Astrocyte of the cerebellum (primary cell): ENCODE data around the gene CSTPP1.

ENCODE experiments used
- DNase-seq: peaks from one replicate; pipeline ENCODE4 v3.0.0-alpha.2; 2011; ENCODE audit warnings: low read depth
- H3K4me3 ChIP-seq: 2 replicates; pipeline ENCODE4 v1.5.1; 2011; ENCODE audit warnings: mild to moderate bottlenecking, low read depth, low read length, moderate library complexity
- in situ Hi-C: cut with HindIII; loops from 2 replicates; pipeline ENCODE4 v1.10.0; 2017; ENCODE audit warnings: low sequenced_read_pairs
- TF ChIP-seq, protein P1 (sequence below): IDR thresholded peaks from 2 replicates; pipeline ENCODE4 v1.5.1; 2012; ENCODE audit warnings: low read length, low read depth, moderate library complexity, mild to moderate bottlenecking; ENCODE audit errors: missing control alignments

Gene CSTPP1

DNA sequence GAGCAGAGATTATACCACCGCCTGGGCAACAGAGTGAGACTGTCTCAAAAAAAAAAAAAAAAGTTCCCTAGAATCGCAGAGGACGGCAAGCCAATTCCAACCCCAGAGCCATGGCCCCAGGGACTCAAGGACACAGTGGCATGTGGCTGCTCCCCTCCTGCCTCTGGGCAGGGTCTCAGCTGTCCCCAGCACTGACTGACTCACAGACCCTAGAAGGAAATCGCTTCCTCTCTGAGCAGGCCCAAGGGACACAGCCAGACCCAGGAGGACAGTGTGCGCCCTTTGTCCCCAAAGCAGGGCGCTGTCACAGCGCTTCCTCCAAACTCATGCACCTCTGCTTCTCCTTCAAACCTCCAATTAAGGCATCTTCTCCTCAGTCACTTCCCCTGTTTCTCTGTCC, 247.4 kb downstream of the CSTPP1 start:
- TF ChIP-seq, protein P1, sequence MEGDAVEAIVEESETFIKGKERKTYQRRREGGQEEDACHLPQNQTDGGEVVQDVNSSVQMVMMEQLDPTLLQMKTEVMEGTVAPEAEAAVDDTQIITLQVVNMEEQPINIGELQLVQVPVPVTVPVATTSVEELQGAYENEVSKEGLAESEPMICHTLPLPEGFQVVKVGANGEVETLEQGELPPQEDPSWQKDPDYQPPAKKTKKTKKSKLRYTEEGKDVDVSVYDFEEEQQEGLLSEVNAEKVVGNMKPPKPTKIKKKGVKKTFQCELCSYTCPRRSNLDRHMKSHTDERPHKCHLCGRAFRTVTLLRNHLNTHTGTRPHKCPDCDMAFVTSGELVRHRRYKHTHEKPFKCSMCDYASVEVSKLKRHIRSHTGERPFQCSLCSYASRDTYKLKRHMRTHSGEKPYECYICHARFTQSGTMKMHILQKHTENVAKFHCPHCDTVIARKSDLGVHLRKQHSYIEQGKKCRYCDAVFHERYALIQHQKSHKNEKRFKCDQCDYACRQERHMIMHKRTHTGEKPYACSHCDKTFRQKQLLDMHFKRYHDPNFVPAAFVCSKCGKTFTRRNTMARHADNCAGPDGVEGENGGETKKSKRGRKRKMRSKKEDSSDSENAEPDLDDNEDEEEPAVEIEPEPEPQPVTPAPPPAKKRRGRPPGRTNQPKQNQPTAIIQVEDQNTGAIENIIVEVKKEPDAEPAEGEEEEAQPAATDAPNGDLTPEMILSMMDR, result no peak
- no peak for DNase-seq
- in situ Hi-C loops, result loop anchor here (5.0 kb wide), 2 partner anchors 48 to 148 kb away; no protein-coding TSS in a partner anchor
- no peak overlapping the region for H3K4me3 ChIP-seq

DNA sequence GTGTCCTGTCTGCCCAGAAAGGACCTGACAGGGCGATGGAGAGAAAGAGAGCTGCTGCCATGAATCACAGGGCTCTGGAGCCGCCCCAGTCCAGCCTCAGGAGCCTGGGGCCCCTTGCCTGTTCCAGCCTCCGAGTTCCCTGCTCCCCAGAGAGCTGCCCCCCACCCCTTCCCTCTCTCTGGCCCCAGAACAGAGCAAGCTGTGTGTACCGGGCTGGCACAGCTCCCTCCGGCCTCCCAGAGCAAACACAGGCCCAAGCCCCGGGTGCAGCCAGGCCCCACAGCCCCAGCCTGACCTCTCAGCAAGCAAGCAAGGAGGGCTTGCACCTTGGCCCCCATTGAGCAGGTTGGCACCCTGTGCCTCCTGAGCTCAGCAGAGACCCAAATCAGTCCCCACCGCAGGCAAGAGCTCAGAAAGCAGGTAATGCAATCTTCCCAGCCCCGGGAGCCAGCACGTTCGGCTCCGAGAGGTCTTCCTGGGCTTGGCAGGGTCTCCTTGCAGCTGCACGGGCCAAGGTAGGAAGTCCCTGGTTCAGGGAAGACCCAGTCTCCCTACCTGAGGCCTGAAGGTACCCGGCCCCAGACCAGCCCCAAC, 248.2 kb downstream of the CSTPP1 start:
- in situ Hi-C loops, result loop anchor here (5.0 kb wide), 2 partner anchors 47 to 147 kb away; no protein-coding TSS in a partner anchor
- no peak for DNase-seq
- peak overlapping the region; percentile 62 for H3K4me3 ChIP-seq
- TF ChIP-seq, protein P1, result no peak

DNA sequence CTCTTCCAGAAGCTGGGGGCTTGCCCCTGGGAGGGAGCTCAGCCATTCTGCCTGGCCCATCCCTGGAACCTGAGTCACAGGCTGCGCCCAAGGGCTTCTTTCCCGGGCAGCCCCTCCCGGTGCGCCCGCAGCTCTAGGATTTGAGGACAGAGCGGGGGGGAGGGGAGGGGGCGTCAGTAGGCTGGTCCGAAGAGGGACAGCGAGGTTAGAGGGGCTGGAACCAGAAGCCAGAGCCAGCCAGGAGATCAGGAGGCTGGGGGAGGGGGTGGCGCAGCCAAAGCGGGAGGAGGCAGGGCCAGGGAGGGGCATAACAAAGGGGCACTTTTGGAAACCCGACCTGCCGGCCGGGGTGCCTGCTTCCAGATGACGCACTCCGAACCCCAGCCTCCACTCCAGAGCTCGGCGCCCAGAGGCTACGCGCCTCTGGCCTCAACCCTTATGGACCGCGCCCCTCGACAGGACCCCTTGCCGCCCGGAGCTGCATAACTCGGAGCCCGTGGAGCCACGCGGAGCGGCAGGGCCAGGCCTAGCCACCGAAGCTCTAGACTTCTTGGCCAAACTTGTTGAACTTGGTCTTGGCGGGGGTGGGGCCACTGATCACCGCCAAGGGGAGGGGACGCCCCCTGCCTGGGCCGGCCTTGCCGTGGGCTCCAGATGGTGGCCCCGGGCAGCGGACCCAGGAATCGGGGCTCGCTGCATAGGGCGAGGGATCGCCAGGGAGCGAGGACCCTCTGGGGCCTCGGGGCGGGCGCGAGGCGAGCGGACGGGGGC, 248.9 kb downstream of the CSTPP1 start:
- in situ Hi-C loops, result no loop called here
- peak overlapping the region; percentile 62 for H3K4me3 ChIP-seq
- no peak for DNase-seq
- TF ChIP-seq, protein P1, result no peak

DNA sequence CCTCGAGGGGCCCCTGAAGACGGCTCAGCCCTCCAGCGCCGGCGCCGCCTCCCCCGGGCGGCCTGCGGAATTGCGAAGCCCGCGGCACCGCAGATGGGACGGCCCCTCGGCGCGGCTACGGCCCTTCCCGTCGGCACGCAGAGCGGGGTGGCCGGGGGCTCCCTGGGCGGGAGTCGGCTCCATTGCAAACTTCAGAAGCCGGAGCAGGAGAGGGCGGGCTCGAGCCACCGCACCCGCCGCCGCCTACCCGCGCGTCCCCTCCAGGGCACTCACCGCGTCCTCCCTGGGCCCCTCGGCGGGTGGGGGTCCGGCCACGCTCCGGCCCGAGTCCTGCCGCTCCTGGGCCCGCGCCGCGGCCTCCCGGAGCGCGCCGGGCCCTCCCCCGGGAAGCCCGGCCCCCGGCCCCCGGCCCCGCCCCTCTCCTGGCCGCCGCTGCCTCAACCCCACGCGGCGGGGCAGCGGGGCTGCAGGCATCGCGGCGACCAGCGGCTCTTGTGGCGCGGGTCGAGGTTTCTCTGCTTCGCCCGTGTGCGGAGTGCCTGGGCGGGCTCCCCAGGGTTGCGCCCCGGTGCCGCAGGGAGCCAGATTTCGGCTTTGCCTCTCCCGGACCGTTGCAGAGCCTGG, 249.6 kb downstream of the CSTPP1 start, which contains the start of gene PACSIN3:
PACSIN3 (minus strand) TSS at position 359 of the 624 bp plus-strand sequence. CDS start 3,707 bp downstream, outside the sequence.
- TF ChIP-seq, protein P1, result no peak
- DNase-seq, result no peak
- H3K4me3 ChIP-seq, result peak within 1 kb of the TSS; percentile 62
- in situ Hi-C loops, result no loop called here

DNA sequence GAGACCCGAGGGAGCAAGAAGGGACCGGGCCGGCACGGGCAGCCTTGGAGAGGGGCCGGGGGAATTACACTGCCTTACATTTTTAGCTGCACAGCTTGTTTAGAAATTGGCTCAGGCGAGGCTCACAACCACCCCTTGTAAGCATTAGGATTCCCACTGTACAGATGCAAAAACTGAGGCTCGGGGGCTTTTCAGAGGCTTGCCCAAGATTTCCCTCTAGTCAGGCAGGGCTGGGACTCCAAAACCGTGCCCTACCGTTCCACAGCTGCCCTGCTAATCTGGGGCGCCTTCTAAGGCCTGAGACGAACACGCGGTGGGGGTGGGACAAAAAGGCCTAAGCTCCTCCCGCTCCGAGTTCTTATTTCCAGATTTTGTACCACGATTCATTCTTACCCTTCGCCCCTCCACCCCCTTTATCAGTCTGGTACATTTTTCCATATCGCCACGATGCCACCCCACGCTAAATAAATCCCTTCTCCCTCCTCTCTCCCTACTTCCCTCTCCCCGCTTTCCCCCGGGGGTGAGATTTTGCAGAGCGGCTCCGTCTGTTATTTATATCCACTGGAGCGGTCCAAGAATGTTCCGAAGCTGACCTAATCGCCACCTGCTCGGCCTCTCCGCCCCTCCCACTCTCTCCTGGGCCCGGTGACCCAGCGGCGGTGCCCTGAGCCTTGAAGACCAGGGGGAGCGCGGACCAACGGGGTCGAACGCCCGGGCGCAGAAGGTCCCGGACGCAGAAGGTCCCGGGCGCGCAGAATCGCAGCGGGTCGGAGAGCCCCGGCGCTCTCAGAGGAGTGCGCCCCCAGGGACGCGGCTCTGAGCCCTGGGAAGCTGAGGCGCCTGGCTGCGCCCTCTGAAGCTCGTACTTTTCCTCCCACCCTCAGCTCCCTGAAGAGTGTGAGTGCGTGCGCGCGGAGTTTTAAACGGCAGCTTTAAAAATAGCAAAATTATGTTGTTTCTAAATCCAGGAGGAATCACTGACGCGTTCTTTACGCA, 250.4 kb downstream of the CSTPP1 start:
- DNase-seq, result no peak
- in situ Hi-C loops, result no loop called here
- TF ChIP-seq, protein P1, result no peak
- peak overlapping the region; percentile 62 for H3K4me3 ChIP-seq
